ENCODE data around the gene OR2G2.

- TF ChIP-seq, protein P1, sequence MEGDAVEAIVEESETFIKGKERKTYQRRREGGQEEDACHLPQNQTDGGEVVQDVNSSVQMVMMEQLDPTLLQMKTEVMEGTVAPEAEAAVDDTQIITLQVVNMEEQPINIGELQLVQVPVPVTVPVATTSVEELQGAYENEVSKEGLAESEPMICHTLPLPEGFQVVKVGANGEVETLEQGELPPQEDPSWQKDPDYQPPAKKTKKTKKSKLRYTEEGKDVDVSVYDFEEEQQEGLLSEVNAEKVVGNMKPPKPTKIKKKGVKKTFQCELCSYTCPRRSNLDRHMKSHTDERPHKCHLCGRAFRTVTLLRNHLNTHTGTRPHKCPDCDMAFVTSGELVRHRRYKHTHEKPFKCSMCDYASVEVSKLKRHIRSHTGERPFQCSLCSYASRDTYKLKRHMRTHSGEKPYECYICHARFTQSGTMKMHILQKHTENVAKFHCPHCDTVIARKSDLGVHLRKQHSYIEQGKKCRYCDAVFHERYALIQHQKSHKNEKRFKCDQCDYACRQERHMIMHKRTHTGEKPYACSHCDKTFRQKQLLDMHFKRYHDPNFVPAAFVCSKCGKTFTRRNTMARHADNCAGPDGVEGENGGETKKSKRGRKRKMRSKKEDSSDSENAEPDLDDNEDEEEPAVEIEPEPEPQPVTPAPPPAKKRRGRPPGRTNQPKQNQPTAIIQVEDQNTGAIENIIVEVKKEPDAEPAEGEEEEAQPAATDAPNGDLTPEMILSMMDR (IDR thresholded peaks at IDR 0.05) = no peak
- no peak for TF ChIP-seq POLR2A (IDR thresholded peaks at IDR 0.05)
- TF ChIP-seq EP300 (IDR thresholded peaks at IDR 0.05) = no peak
Observed at GRCh38 chr1:247562198-247562597, 26.0 kb upstream of the OR2G2 start.
